Hepatocyte (in vitro differentiated cells): ENCODE data around the gene RANBP17. TPM values are rescaled to one million over a fixed set of nuclear protein-coding genes. Genes with fewer than 3 reads are reported as not detected.

ENCODE experiments used
- DNase-seq: peaks from one replicate; pipeline ENCODE4 v3.0.0-alpha.2; 2016; ENCODE audit warnings: low spot score
- H2AFZ ChIP-seq: fragments of 200-600 bp; sonication (generic); 2 replicates; pipeline ENCODE4 v1.6.0; 2016; ENCODE audit warnings: antibody characterized with exemption, mild to moderate bottlenecking
- H3K27ac ChIP-seq: fragments of 200-600 bp; sonication (generic); 2 replicates; pipeline ENCODE4 v1.5.1; 2016; ENCODE audit warnings: mild to moderate bottlenecking
- H3K27me3 ChIP-seq: fragments of 200-600 bp; sonication (generic); 2 replicates; pipeline ENCODE4 v1.6.1; 2016
- H3K36me3 ChIP-seq: fragments of 200-600 bp; sonication (generic); replicated peaks from 2 replicates; pipeline ENCODE4 v1.5.1; 2016; ENCODE audit warnings: low read depth; ENCODE audit not compliant: insufficient read depth
- H3K4me1 ChIP-seq: fragments of 200-600 bp; sonication (generic); 2 replicates; pipeline ENCODE4 v1.5.1; 2016; ENCODE audit warnings: mild to moderate bottlenecking, moderate library complexity; ENCODE audit not compliant: insufficient read depth
- H3K4me2 ChIP-seq: fragments of 200-600 bp; sonication (generic); 2 replicates; pipeline ENCODE4 v1.6.0; 2016
- H3K4me3 ChIP-seq: fragments of 200-600 bp; sonication (generic); 2 replicates; pipeline ENCODE4 v1.5.1; 2016; ENCODE audit warnings: mild to moderate bottlenecking
- H3K79me2 ChIP-seq: fragments of 200-600 bp; sonication (generic); 2 replicates; pipeline ENCODE4 v1.6.0; 2017; ENCODE audit warnings: mild to moderate bottlenecking
- H3K9me2 ChIP-seq: fragments of 200-600 bp; sonication (generic); replicated peaks from 2 replicates; pipeline ENCODE4 v1.6.0; 2017; ENCODE audit warnings: mild to moderate bottlenecking; ENCODE audit not compliant: insufficient read depth
- H3K9me3 ChIP-seq: fragments of 200-600 bp; sonication (generic); 2 replicates; pipeline ENCODE4 v1.5.1; 2016; ENCODE audit warnings: low read depth, mild to moderate bottlenecking
- H4K20me1 ChIP-seq: fragments of 200-600 bp; sonication (generic); 2 replicates; pipeline ENCODE4 v1.6.0; 2016; ENCODE audit warnings: mild to moderate bottlenecking; ENCODE audit not compliant: insufficient read depth, poor library complexity, severe bottlenecking
- CTCF ChIP-seq: fragments of 200-600 bp; sonication (generic); IDR thresholded peaks from 2 replicates; pipeline ENCODE4 v1.5.1; 2016; ENCODE audit warnings: antibody characterized with exemption, mild to moderate bottlenecking; ENCODE audit not compliant: poor library complexity
- EZH2 ChIP-seq: fragments of 200-600 bp; sonication (generic); IDR thresholded peaks from 2 replicates; pipeline ENCODE4 v1.6.1; 2016; ENCODE audit warnings: antibody characterized with exemption, mild to moderate bottlenecking, borderline replicate concordance
- EZH2phosphoT487 ChIP-seq: fragments of 200-600 bp; sonication (generic); IDR thresholded peaks from one replicate; pipeline ENCODE4 v1.6.1; 2018; ENCODE audit warnings: antibody characterized with exemption, mild to moderate bottlenecking, low read depth, moderate library complexity; ENCODE audit not compliant: unreplicated experiment, severe bottlenecking
- WGBS: methylation state at CpG from one replicate; pipeline ENCODE4 v1.1.6; 2016; ENCODE audit warnings: low lambda C conversion rate; ENCODE audit errors: missing lambda C conversion rate; 5-methylcytosine and 5-hydroxymethylcytosine counted together
- polyA plus RNA-seq: library from polyadenylated mRNA; unstranded; fragments of >200 nt; fragmentation: Nextera tagmentation; extraction: Ambion mirVana; gene quantifications from 2 replicates; pipeline ENCODE4 v1.2.1, GENCODE V29; 2016
- total RNA-seq: library from RNA; depleted of rRNA; stranded (reverse); fragments of >200 nt; gene quantifications from 2 replicates; pipeline ENCODE4 v1.2.3, GENCODE V29; 2014

RANBP17 gene
- total and polyA plus RNA-seq, 2 experiments from 2014 or later, result 11.7 to 17.1 TPM

DNA sequence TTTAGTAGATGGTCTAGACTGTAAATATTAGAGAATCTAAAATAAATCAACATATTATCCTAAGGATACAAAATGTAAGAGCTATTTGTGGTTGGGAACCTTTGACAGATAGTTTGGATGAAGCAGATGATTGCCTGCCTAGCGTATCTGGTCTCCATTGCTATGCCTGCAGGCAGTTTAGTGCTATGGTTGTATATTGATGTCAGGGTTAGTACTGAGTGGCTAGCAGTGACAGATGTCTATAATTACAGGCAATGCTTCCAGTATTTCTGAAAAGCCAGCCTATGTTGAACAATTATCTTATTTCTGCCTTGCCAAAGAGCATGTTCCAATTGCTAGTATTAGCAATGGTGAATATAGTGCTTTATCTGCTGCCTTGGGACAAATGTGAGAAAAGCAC is 296.0 kb downstream of the RANBP17 start:
- 83% methylated on average over 1 of the region's 1 CpG for WGBS
- no peak overlapping the region for H3K4me2 ChIP-seq
- no peak overlapping the region for H2AFZ ChIP-seq
- H3K9me2 ChIP-seq, result no peaks in the 10 kb centered on the region
- no peak overlapping the region for H3K27ac ChIP-seq
- H3K4me1 ChIP-seq, result no peaks in the 10 kb centered on the region
- H3K36me3 ChIP-seq, result no peaks in the 10 kb centered on the region
- H3K9me3 ChIP-seq, result no peaks in the 10 kb centered on the region
- H3K79me2 ChIP-seq, result no peaks in the 10 kb centered on the region
- no peaks in the 10 kb centered on the region for H4K20me1 ChIP-seq
- H3K4me3 ChIP-seq, result no peak overlapping the region
- no peaks in the 10 kb centered on the region for H3K27me3 ChIP-seq
- TF ChIP-seq EZH2, result no peak
- no peak for TF ChIP-seq EZH2phosphoT487
- TF ChIP-seq CTCF, result no peak
- no peak for DNase-seq

GRCh38 chr5:171158581-171158980 is 296.8 kb downstream of the RANBP17 start:
- H3K36me3 ChIP-seq, result no peaks in the 10 kb centered on the region
- H4K20me1 ChIP-seq, result no peaks in the 10 kb centered on the region
- H3K9me3 ChIP-seq, result no peaks in the 10 kb centered on the region
- WGBS, result 89% methylated on average over 1 of the region's 1 CpG
- H3K4me1 ChIP-seq, result no peaks in the 10 kb centered on the region
- H3K4me3 ChIP-seq, result no peak overlapping the region
- no peak overlapping the region for H2AFZ ChIP-seq
- no peak overlapping the region for H3K4me2 ChIP-seq
- H3K27me3 ChIP-seq, result no peaks in the 10 kb centered on the region
- H3K27ac ChIP-seq, result no peak overlapping the region
- DNase-seq, result no peak
- H3K79me2 ChIP-seq, result no peaks in the 10 kb centered on the region
- no peak for TF ChIP-seq CTCF
- TF ChIP-seq EZH2phosphoT487, result no peak
- TF ChIP-seq EZH2, result no peak
- H3K9me2 ChIP-seq, result no peaks in the 10 kb centered on the region

- H3K4me1 ChIP-seq, result no peaks in the 10 kb centered on the region
- no peak overlapping the region for H3K4me2 ChIP-seq
- no peaks in the 10 kb centered on the region for H3K36me3 ChIP-seq
- no peak for DNase-seq
- no peaks in the 10 kb centered on the region for H3K27me3 ChIP-seq
- no peaks in the 10 kb centered on the region for H3K9me3 ChIP-seq
- no peaks in the 10 kb centered on the region for H4K20me1 ChIP-seq
- H3K27ac ChIP-seq, result no peak overlapping the region
- H2AFZ ChIP-seq, result no peak overlapping the region
- TF ChIP-seq CTCF (no peak), EZH2phosphoT487 (no peak), EZH2 (no peak)
- 88% methylated on average over 1 of the region's 1 CpG for WGBS
- no peaks in the 10 kb centered on the region for H3K79me2 ChIP-seq
- H3K4me3 ChIP-seq, result no peak overlapping the region
- no peaks in the 10 kb centered on the region for H3K9me2 ChIP-seq
Measured at GRCh38 chr5:171162165-171162564, 300.3 kb downstream of the RANBP17 start.

DNA sequence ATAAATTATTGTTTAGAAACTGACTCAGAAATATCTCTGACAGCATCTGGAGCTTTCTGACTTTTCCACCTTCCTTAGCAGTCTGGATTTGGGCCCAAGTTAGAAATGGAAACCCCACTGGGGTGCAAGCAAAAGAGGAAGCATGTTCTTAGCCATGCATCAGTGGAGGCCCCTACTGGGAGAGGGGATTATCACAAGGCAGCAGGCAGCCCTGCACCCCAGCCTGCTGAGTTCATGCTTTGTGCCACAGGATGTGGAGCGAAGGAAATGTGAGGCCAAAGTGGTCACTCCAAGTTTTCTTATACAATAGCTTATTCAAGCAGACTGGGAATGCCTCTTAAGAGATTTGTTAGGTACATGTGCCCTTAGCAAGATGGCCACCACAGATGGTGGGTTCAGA is 300.8 kb downstream of the RANBP17 start:
- 86% methylated on average over 1 of the region's 1 CpG for WGBS
- H3K27me3 ChIP-seq, result no peaks in the 10 kb centered on the region
- DNase-seq, result peak; percentile 9

More for the DNA sequence above, 300.8 kb downstream of the RANBP17 start:
- Histone ChIP-seq H4K20me1 (no peaks in the 10 kb centered on the region), H3K4me1 (no peaks in the 10 kb centered on the region), H3K27ac (no peak overlapping the region), H3K36me3 (no peaks in the 10 kb centered on the region), H3K4me3 (no peak overlapping the region), H3K79me2 (no peaks in the 10 kb centered on the region), H3K9me3 (no peaks in the 10 kb centered on the region), H3K9me2 (no peaks in the 10 kb centered on the region), H3K4me2 (no peak overlapping the region), H2AFZ (no peak overlapping the region)
- TF ChIP-seq CTCF, result peak; percentile 24
- TF ChIP-seq EZH2phosphoT487, result no peak
- no peak for TF ChIP-seq EZH2
